Measurements from ENCODE around the gene MAP2K3. TPM values are rescaled to one million over a fixed set of nuclear protein-coding genes. Genes with fewer than 3 reads are reported as not detected.
"Not testable (repeated sequence)": the region's sequence is repeated elsewhere in the genome, so short reads cannot be mapped to it uniquely, and the experiment has no call there.

The MAP2K3 gene
- total and polyA plus RNA-seq, 9 donors, result 9.1 to 45.5 (median 17.6) TPM

DNA sequence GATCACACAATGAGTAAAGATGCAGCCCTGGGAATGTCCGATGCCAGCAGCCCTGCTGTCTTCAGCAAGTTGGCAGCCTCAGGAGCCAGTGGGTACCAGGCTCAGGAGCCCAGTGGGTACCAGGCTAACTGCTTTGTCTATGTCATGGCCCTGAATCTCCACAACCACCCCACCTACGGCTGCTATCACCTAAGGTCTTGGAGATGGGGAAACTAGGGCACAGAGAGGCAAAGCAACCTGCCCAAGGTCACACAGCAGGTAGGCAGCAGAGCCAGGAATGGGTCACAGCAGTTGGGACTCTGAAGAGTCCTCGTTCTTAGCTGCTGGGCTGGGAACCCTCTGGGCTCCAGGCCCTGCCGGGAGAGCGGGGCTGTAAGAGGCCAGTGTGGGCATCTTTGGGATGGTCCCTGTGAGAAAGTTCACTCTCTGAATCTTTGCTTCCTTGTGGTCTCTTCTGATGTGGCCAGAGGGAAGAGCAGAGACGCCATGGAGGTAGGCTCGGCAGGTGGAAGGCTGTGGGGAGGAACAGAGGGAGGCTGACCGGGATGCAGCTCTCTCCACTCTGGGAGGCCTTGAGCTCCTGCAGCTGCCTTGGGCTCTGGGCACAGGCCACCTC is 57.5 kb downstream of the MAP2K3 start:
- H3K27me3 ChIP-seq; H3K36me3 ChIP-seq; H3K9me3 ChIP-seq; H3K27ac ChIP-seq; intact Hi-C loops (cut with DNase I); H3K4me1 ChIP-seq (ENCODE audit: insufficient read depth); H3K4me3 ChIP-seq: not testable (repeated sequence)
- DNase-seq, result peak in 1 of 5 donors; percentile 19
- WGBS, 3 donors, result 55 to 74% (median 74%) methylated on average over 8 of the region's 8 CpGs

GRCh38 chr17:21343061-21343949 is 58.8 kb downstream of the MAP2K3 start:
- H3K27ac ChIP-seq; H3K27me3 ChIP-seq; H3K4me3 ChIP-seq; H3K36me3 ChIP-seq; H3K9me3 ChIP-seq; H3K4me1 ChIP-seq (ENCODE audit: insufficient read depth); intact Hi-C loops (cut with DNase I): not testable (repeated sequence)
- DNase-seq, result peak in 2 of 5 donors; percentile 8 to 25
- 65 to 69% (median 68%) methylated on average over 10 to 11 of the region's 11 CpGs for WGBS, 3 donors

- DNase-seq; H3K4me3 ChIP-seq; H3K9me3 ChIP-seq; intact Hi-C loops (cut with DNase I); H3K36me3 ChIP-seq; H3K4me1 ChIP-seq (ENCODE audit: insufficient read depth); H3K27ac ChIP-seq; H3K27me3 ChIP-seq: not testable (repeated sequence)
- WGBS, 3 donors, result 70 to 84% (median 74%) methylated on average over 4 of the region's 4 CpGs
Measured at GRCh38 chr17:21344801-21345200, 60.3 kb downstream of the MAP2K3 start.

GRCh38 chr17:21345236-21345635 is 60.7 kb downstream of the MAP2K3 start:
- TF ChIP-seq, protein P1, sequence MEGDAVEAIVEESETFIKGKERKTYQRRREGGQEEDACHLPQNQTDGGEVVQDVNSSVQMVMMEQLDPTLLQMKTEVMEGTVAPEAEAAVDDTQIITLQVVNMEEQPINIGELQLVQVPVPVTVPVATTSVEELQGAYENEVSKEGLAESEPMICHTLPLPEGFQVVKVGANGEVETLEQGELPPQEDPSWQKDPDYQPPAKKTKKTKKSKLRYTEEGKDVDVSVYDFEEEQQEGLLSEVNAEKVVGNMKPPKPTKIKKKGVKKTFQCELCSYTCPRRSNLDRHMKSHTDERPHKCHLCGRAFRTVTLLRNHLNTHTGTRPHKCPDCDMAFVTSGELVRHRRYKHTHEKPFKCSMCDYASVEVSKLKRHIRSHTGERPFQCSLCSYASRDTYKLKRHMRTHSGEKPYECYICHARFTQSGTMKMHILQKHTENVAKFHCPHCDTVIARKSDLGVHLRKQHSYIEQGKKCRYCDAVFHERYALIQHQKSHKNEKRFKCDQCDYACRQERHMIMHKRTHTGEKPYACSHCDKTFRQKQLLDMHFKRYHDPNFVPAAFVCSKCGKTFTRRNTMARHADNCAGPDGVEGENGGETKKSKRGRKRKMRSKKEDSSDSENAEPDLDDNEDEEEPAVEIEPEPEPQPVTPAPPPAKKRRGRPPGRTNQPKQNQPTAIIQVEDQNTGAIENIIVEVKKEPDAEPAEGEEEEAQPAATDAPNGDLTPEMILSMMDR (IDR thresholded peaks at IDR 0.05), result no peak
- TF ChIP-seq EP300 (IDR thresholded peaks at IDR 0.05), result no peak
- no peak for TF ChIP-seq POLR2A (IDR thresholded peaks at IDR 0.05)
- H3K4me1 ChIP-seq (ENCODE audit: insufficient read depth), result no peaks in the 10 kb centered on the region
- no peak overlapping the region for H3K4me3 ChIP-seq
- H3K27ac ChIP-seq, result no peak overlapping the region
- no peaks in the 10 kb centered on the region for H3K36me3 ChIP-seq
- H3K27me3 ChIP-seq, result no peaks in the 10 kb centered on the region
- 45 to 68% (median 59%) methylated on average over 9 to 10 of the region's 10 CpGs for WGBS, 3 donors
- peak in 2 of 5 donors; percentile 13 to 32 for DNase-seq
- intact Hi-C loops (cut with DNase I), result no loop called here
- H3K9me3 ChIP-seq, result no peaks in the 10 kb centered on the region

- H3K27ac ChIP-seq; H3K4me3 ChIP-seq; H3K4me1 ChIP-seq (ENCODE audit: insufficient read depth); H3K9me3 ChIP-seq; H3K36me3 ChIP-seq; H3K27me3 ChIP-seq; DNase-seq; intact Hi-C loops (cut with DNase I): not testable (repeated sequence)
- WGBS, 3 donors, result no CpG with 5 or more reads among the region's 2 CpGs
Measured at GRCh38 chr17:21346107-21346506, 61.6 kb downstream of the MAP2K3 start.

GRCh38 chr17:21346651-21347250 is 62.2 kb downstream of the MAP2K3 start:
- WGBS, 3 donors, result 40 to 67% (median 56%) methylated on average over 3 to 10 of the region's 10 CpGs
- H3K4me1 ChIP-seq (ENCODE audit: insufficient read depth); H3K27ac ChIP-seq; H3K27me3 ChIP-seq; intact Hi-C loops (cut with DNase I); H3K9me3 ChIP-seq; H3K4me3 ChIP-seq; H3K36me3 ChIP-seq: not testable (repeated sequence)
- peak in 4 of 5 donors; percentile 55 to 78 (median 68) for DNase-seq

GRCh38 chr17:21347660-21348059 is 63.1 kb downstream of the MAP2K3 start:
- H3K27ac ChIP-seq; H3K27me3 ChIP-seq; H3K9me3 ChIP-seq; H3K4me3 ChIP-seq; intact Hi-C loops (cut with DNase I); H3K36me3 ChIP-seq; H3K4me1 ChIP-seq (ENCODE audit: insufficient read depth): not testable (repeated sequence)
- WGBS, 3 donors, result 96 to 98% (median 96%) methylated on average over 5 to 6 of the region's 6 CpGs
- peak in 1 of 5 donors; percentile 11 for DNase-seq

- H3K4me1 ChIP-seq (ENCODE audit: insufficient read depth); H3K36me3 ChIP-seq; H3K27ac ChIP-seq; H3K9me3 ChIP-seq; intact Hi-C loops (cut with DNase I); H3K27me3 ChIP-seq; H3K4me3 ChIP-seq: not testable (repeated sequence)
- WGBS, 3 donors, result 79 to 88% (median 81%) methylated on average over 8 to 10 of the region's 14 CpGs
- peak in 1 of 5 donors; percentile 25 for DNase-seq
Measured at GRCh38 chr17:21348081-21348925, 63.8 kb downstream of the MAP2K3 start.

GRCh38 chr17:21348926-21349261 is 64.4 kb downstream of the MAP2K3 start:
- H3K9me3 ChIP-seq; H3K36me3 ChIP-seq; H3K4me1 ChIP-seq (ENCODE audit: insufficient read depth); H3K27me3 ChIP-seq; DNase-seq; H3K4me3 ChIP-seq; H3K27ac ChIP-seq; intact Hi-C loops (cut with DNase I): not testable (repeated sequence)
- WGBS, 3 donors, result 71 to 84% (median 75%) methylated on average over 5 of the region's 7 CpGs

Measured in ovary (tissue), 9 donors.